RWPE2 (cell line): ENCODE data around the gene ANKIB1.
"Not testable (repeated sequence)": the region's sequence is repeated elsewhere in the genome, so short reads cannot be mapped to it uniquely, and the experiment has no call there.

Experiments used
- ATAC-seq: fragments of 200-7000 bp; cut with Tn5 transposase; 3 replicates; pipeline ENCODE4 v1.9.1; 2021; ENCODE audit warnings: low read depth
- DNase-seq: peaks from one replicate; pipeline ENCODE4 v3.0.0-alpha.2; 2020; ENCODE audit warnings: low spot score
- H3K27ac ChIP-seq: fragments of 450-650 bp; 2 replicates; pipeline ENCODE4 v1.5.1; 2017; ENCODE audit warnings: mild to moderate bottlenecking; ENCODE audit not compliant: poor library complexity, severe bottlenecking
- H3K27me3 ChIP-seq: fragments of 250-450 bp; sonication (Bioruptor Pico); 2 replicates; pipeline ENCODE4 v1.5.1; 2021; ENCODE audit warnings: mild to moderate bottlenecking, moderate library complexity; ENCODE audit not compliant: insufficient read depth, poor library complexity, severe bottlenecking
- H3K36me3 ChIP-seq: fragments of 250-450 bp; sonication (Bioruptor Pico); 2 replicates; pipeline ENCODE4 v1.5.1; 2020; ENCODE audit warnings: low read depth, mild to moderate bottlenecking, moderate library complexity
- H3K4me1 ChIP-seq: fragments of 250-450 bp; sonication (Bioruptor Pico); 2 replicates; pipeline ENCODE4 v1.5.1; 2021; ENCODE audit warnings: mild to moderate bottlenecking, moderate library complexity; ENCODE audit not compliant: insufficient read depth, poor library complexity, severe bottlenecking
- H3K4me3 ChIP-seq: fragments of 250-450 bp; sonication (Bioruptor Pico); 2 replicates; pipeline ENCODE4 v1.5.1; 2021; ENCODE audit warnings: mild to moderate bottlenecking, moderate library complexity; ENCODE audit not compliant: severe bottlenecking
- H3K9me3 ChIP-seq: fragments of 250-450 bp; sonication (Bioruptor Pico); 2 replicates; pipeline ENCODE4 v1.5.1; 2021; ENCODE audit warnings: mild to moderate bottlenecking, moderate library complexity; ENCODE audit not compliant: severe bottlenecking
- CTCF ChIP-seq: fragments of 450-650 bp; IDR thresholded peaks from one replicate; pipeline ENCODE4 v1.5.1; 2017; ENCODE audit warnings: mild to moderate bottlenecking, moderate library complexity; ENCODE audit not compliant: poor library complexity, severe bottlenecking

Gene ANKIB1

GRCh38 chr7:92436612-92437445, 191.1 kb downstream of the ANKIB1 start:
- DNase-seq (no peak), ATAC-seq (no peak)
- Histone ChIP-seq H3K4me3 (no peak overlapping the region), H3K4me1 (no peaks in the 10 kb centered on the region), H3K36me3 (no peaks in the 10 kb centered on the region), H3K27ac (no peak overlapping the region), H3K27me3 (no peaks in the 10 kb centered on the region), H3K9me3 (no peaks in the 10 kb centered on the region)
- no peak for TF ChIP-seq CTCF

GRCh38 chr7:92437956-92438491, 192.2 kb downstream of the ANKIB1 start:
- ATAC-seq (no peak), DNase-seq (no peak)
- Histone ChIP-seq H3K4me3 (no peak overlapping the region), H3K9me3 (no peaks in the 10 kb centered on the region), H3K27ac (no peak overlapping the region), H3K4me1 (no peaks in the 10 kb centered on the region), H3K27me3 (no peaks in the 10 kb centered on the region), H3K36me3 (no peaks in the 10 kb centered on the region)
- no peak for TF ChIP-seq CTCF

- ATAC-seq, H3K27ac ChIP-seq, DNase-seq, H3K36me3 ChIP-seq, H3K9me3 ChIP-seq, H3K4me1 ChIP-seq, H3K4me3 ChIP-seq, H3K27me3 ChIP-seq: not testable (repeated sequence)
These were observed 196.9 kb downstream of the ANKIB1 start for GRCh38 chr7:92442720-92443119.

- TF ChIP-seq CTCF: peak; percentile 87
- ATAC-seq: no peak
- no peaks in the 10 kb centered on the region for H3K9me3 ChIP-seq
These were observed 201.1 kb downstream of the ANKIB1 start for GRCh38 chr7:92446869-92447344.

GRCh38 chr7:92447345-92448204, 201.8 kb downstream of the ANKIB1 start, which contains the start of gene GATAD1:
GATAD1 (plus strand) TSS chr7:92447482; CDS start chr7:92447730, 248 bp downstream.
- Histone ChIP-seq H3K27me3 (no peaks in the 10 kb centered on the region), H3K4me1 (peaks cover 8% of the 10 kb centered on the region), H3K36me3 (peaks cover 39% of the 10 kb centered on the region), H3K9me3 (no peaks in the 10 kb centered on the region), H3K4me3 (peak within 1 kb of the TSS; percentile 90), H3K27ac (peak within 1 kb of the TSS; percentile 70)
- peak; percentile 40 for TF ChIP-seq CTCF
- peak; percentile 94 for ATAC-seq
- peak; percentile 89 for DNase-seq

More at GRCh38 chr7:92446869-92447344, 201.1 kb downstream of the ANKIB1 start:
- Histone ChIP-seq H3K27ac (peak overlapping the region; percentile 70), H3K36me3 (peaks cover 33% of the 10 kb centered on the region), H3K27me3 (no peaks in the 10 kb centered on the region), H3K4me3 (peak overlapping the region; percentile 90), H3K4me1 (peaks cover 8% of the 10 kb centered on the region)
- DNase-seq: no peak
